ENCODE data around the gene PDE1C. TPM values are rescaled to one million over a fixed set of nuclear protein-coding genes. Genes with fewer than 3 reads are reported as not detected.

PDE1C gene
- total and polyA plus RNA-seq, 2 of the 4 experiments (the other 2 are of a cell fraction), result 14.2 to 61.5 TPM

DNA sequence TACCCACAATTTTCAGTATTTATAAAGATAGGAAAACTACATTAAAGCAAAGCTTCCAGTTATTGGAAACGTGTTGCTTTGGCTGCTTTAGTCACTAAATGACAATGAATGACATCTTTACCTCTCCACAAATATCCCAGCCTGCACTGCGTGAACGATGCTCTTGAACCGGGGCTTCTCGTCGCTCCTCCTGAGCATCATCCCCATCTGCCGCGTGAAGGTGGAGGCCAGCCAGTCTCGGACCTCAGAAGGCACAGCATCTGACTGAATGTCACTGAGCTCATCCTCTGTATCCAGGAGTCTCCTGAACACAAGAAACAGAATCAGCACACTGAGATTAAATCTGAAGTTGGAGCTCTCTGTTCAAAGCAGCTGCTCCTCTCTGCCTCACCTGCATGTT is 191.3 kb downstream of the PDE1C start:
- H2AK9ac ChIP-seq (replicated peaks; ENCODE audit: low read depth, low read length, poor library complexity), result no peak overlapping the region
- no peak overlapping the region for H2BK5ac ChIP-seq (ENCODE audit: low read depth, low read length, poor library complexity, severe bottlenecking)
- H4K8ac ChIP-seq (ENCODE audit: low read depth in 2 of 2, low read length in 2 of 2), result no peak overlapping the region
- dilution Hi-C loops (cut with HindIII; ENCODE audit: low sequenced_read_pairs, unreplicated experiment) (no loop called here), in situ Hi-C loops (cut with MboI; ENCODE audit: low sequenced_read_pairs) (no loop called here), intact Hi-C loops (cut with micrococcal nuclease) (no loop called here)
- no TSS peak for BruUV-seq (replicated peaks)
- no peaks in the 10 kb centered on the region for H3K27me3 ChIP-seq (ENCODE audit: control insufficient read depth, insufficient read depth, low read length)
- H3K4ac ChIP-seq (ENCODE audit: low read depth, low read length), result no peak overlapping the region
- H3K9ac ChIP-seq (ENCODE audit: low read depth, low read length), result no peak overlapping the region
- H3K9me3 ChIP-seq (ENCODE audit: control insufficient read depth, insufficient read depth, low read length), result no peaks in the 10 kb centered on the region
- peaks cover 4% of the 10 kb centered on the region; the same call in 1 of the 2 replicates for H3K4me1 ChIP-seq (ENCODE audit: control insufficient read depth, insufficient read depth, low read length)
- peaks cover 0 to 4% of the 10 kb centered on the region in 2 experiments; a peak in 3 of 4 replicates for H3K79me1 ChIP-seq (ENCODE audit: low read depth in 1 of 2, low read length in 2 of 2)
- H4K20me1 ChIP-seq (ENCODE audit: insufficient read depth, low read length), result no peaks in the 10 kb centered on the region
- no peak overlapping the region for H2BK120ac ChIP-seq (ENCODE audit: low read depth, low read length)
- no peak overlapping the region for H3K18ac ChIP-seq (ENCODE audit: low read depth, low read length)
- H3K14ac ChIP-seq (replicated peaks; ENCODE audit: low read depth, low read length), result no peak overlapping the region
- ChIA-PET CTCF (no interaction called here), POLR2A (ENCODE audit: unreplicated experiment) (no interaction called here)
- no peak overlapping the region for H3K4me2 ChIP-seq (ENCODE audit: low read depth, low read length)
- H4K91ac ChIP-seq (ENCODE audit: insufficient read depth, low read depth, low read length), result no peak overlapping the region
- no peak overlapping the region for H4K5ac ChIP-seq (ENCODE audit: low read depth, low read length)
- no peak overlapping the region for H2AFZ ChIP-seq (replicated peaks; ENCODE audit: low read length, poor library complexity)
- no peak overlapping the region for H3K4me3 ChIP-seq (ENCODE audit: insufficient read depth, low read depth, low read length)
- H2BK20ac ChIP-seq (ENCODE audit: low read depth, low read length), result no peak overlapping the region
- ATAC-seq (ENCODE audit: low read depth), result no peak
- no peak overlapping the region for H2AK5ac ChIP-seq (ENCODE audit: low read depth, low read length)
- no peak overlapping the region for H2BK15ac ChIP-seq (ENCODE audit: low read depth, low read length)
- no peaks in the 10 kb centered on the region for H3K9me1 ChIP-seq (ENCODE audit: insufficient read depth, low read length)
- peaks cover 4% of the 10 kb centered on the region; the same call in 1 of the 2 replicates for H3K36me3 ChIP-seq (ENCODE audit: control insufficient read depth, insufficient read depth, low read length)
- H3K56ac ChIP-seq (ENCODE audit: extremely low read depth, insufficient read depth, low read length), result no peak overlapping the region; the same call in 1 of the 2 replicates
- 76% methylated on average over 9 of the region's 9 CpGs; no CpG with 5 or more reads in 1 of the 2 experiments for WGBS, 2 experiments (ENCODE audit: extremely low coverage in 2 of 2, insufficient read length in 1 of 2)
- H3K27ac ChIP-seq (ENCODE audit: insufficient read depth, low read length), result no peak overlapping the region
- DNase-seq, result no peak
- no peak overlapping the region for H3K23ac ChIP-seq (ENCODE audit: low read depth, low read length)
- TF ChIP-seq RCOR1 (IDR thresholded peaks at IDR 0.05; ENCODE audit: insufficient replicate concordance, low read length) (no peak), RFX5 (IDR thresholded peaks at IDR 0.05; ENCODE audit: low read depth, low read length) (no peak)

Data from IMR-90 (cell line).